Dendritic cell treated with granulocyte-macrophage colony-stimulating factor and Interleukin-4, amounts not matched to agents 40 ng/mL and 50 ng/mL, for 4 days (primary cell): ENCODE results near the gene SLC16A8.

Source experiments
- H3K27ac Mint-ChIP-seq: one replicate; pipeline ENCODE4 v1.8.0; 2022; ENCODE audit warnings: mild to moderate bottlenecking, mixed read lengths
- H3K27me3 Mint-ChIP-seq: one replicate; pipeline ENCODE4 v1.8.0; 2022; ENCODE audit warnings: mild to moderate bottlenecking, mixed read lengths
- H3K36me3 Mint-ChIP-seq: one replicate; pipeline ENCODE4 v1.8.0; 2022; ENCODE audit warnings: low read depth, mixed read lengths
- H3K4me1 Mint-ChIP-seq: one replicate; pipeline ENCODE4 v1.8.0; 2022; ENCODE audit warnings: low read depth, mixed read lengths
- H3K4me3 Mint-ChIP-seq: one replicate; pipeline ENCODE4 v1.8.0; 2022; ENCODE audit warnings: mild to moderate bottlenecking, moderate library complexity, mixed read lengths
- H3K9me3 Mint-ChIP-seq: one replicate; pipeline ENCODE4 v1.8.0; 2022; ENCODE audit warnings: mixed read lengths
- intact Hi-C: fragments of 100-400 bp; cut with micrococcal nuclease; formaldehyde crosslinking; loops from one replicate; pipeline ENCODE4 v1.15.0; 2022

The SLC16A8 gene

GRCh38 chr22:38075961-38076360, 8.0 kb downstream of the SLC16A8 start:
- no peaks in the 10 kb centered on the region for H3K4me1 Mint-ChIP-seq
- peaks cover 29% of the 10 kb centered on the region for H3K27me3 Mint-ChIP-seq
- no peaks in the 10 kb centered on the region for H3K9me3 Mint-ChIP-seq
- intact Hi-C loops: no loop called here
- no peak overlapping the region for H3K27ac Mint-ChIP-seq
- H3K36me3 Mint-ChIP-seq: peaks cover 54% of the 10 kb centered on the region
- no peak overlapping the region for H3K4me3 Mint-ChIP-seq

GRCh38 chr22:38075105-38075825, 8.7 kb downstream of the SLC16A8 start:
- H3K27me3 Mint-ChIP-seq: peaks cover 22% of the 10 kb centered on the region
- H3K4me1 Mint-ChIP-seq: no peaks in the 10 kb centered on the region
- intact Hi-C loops: no loop called here
- peaks cover 61% of the 10 kb centered on the region for H3K36me3 Mint-ChIP-seq
- no peaks in the 10 kb centered on the region for H3K9me3 Mint-ChIP-seq
- no peak overlapping the region for H3K4me3 Mint-ChIP-seq
- H3K27ac Mint-ChIP-seq: no peak overlapping the region

GRCh38 chr22:38074181-38075104, 9.5 kb downstream of the SLC16A8 start:
- intact Hi-C loops: no loop called here
- H3K36me3 Mint-ChIP-seq: peaks cover 69% of the 10 kb centered on the region
- H3K4me3 Mint-ChIP-seq: no peak overlapping the region
- H3K27me3 Mint-ChIP-seq: peaks cover 14% of the 10 kb centered on the region
- no peak overlapping the region for H3K27ac Mint-ChIP-seq
- no peaks in the 10 kb centered on the region for H3K9me3 Mint-ChIP-seq
- no peaks in the 10 kb centered on the region for H3K4me1 Mint-ChIP-seq

- Mint-ChIP-seq H3K27me3 (peaks cover 4% of the 10 kb centered on the region), H3K9me3 (no peaks in the 10 kb centered on the region), H3K4me3 (no peak overlapping the region), H3K4me1 (no peaks in the 10 kb centered on the region), H3K27ac (no peak overlapping the region), H3K36me3 (peaks cover 79% of the 10 kb centered on the region)
- intact Hi-C loops: no loop called here
Observed at GRCh38 chr22:38073150-38074130, 10.5 kb downstream of the SLC16A8 start.

GRCh38 chr22:38072322-38073149, 11.4 kb downstream of the SLC16A8 start:
- H3K9me3 Mint-ChIP-seq: no peaks in the 10 kb centered on the region

GRCh38 chr22:38071421-38072321, 12.3 kb downstream of the SLC16A8 start:
- Mint-ChIP-seq H3K36me3 (peaks cover 96% of the 10 kb centered on the region), H3K4me3 (no peak overlapping the region), H3K9me3 (no peaks in the 10 kb centered on the region), H3K27ac (no peak overlapping the region), H3K4me1 (no peaks in the 10 kb centered on the region), H3K27me3 (no peaks in the 10 kb centered on the region)
- intact Hi-C loops: no loop called here

More at GRCh38 chr22:38072322-38073149, 11.4 kb downstream of the SLC16A8 start:
- intact Hi-C loops: no loop called here
- no peaks in the 10 kb centered on the region for H3K27me3 Mint-ChIP-seq
- peaks cover 87% of the 10 kb centered on the region for H3K36me3 Mint-ChIP-seq
- H3K4me3 Mint-ChIP-seq: no peak overlapping the region
- no peak overlapping the region for H3K27ac Mint-ChIP-seq
- no peaks in the 10 kb centered on the region for H3K4me1 Mint-ChIP-seq

- no peak overlapping the region for H3K4me3 Mint-ChIP-seq
- intact Hi-C loops: no loop called here
- H3K4me1 Mint-ChIP-seq: no peaks in the 10 kb centered on the region
- peaks cover 99% of the 10 kb centered on the region for H3K36me3 Mint-ChIP-seq
- H3K27ac Mint-ChIP-seq: no peak overlapping the region
- H3K9me3 Mint-ChIP-seq: no peaks in the 10 kb centered on the region
- H3K27me3 Mint-ChIP-seq: no peaks in the 10 kb centered on the region
Observed at GRCh38 chr22:38070250-38070921, 13.6 kb downstream of the SLC16A8 start.

- Mint-ChIP-seq H3K4me1 (no peaks in the 10 kb centered on the region), H3K27ac (no peak overlapping the region), H3K36me3 (peaks cover 99% of the 10 kb centered on the region), H3K4me3 (no peak overlapping the region), H3K27me3 (no peaks in the 10 kb centered on the region), H3K9me3 (no peaks in the 10 kb centered on the region)
- intact Hi-C loops: no loop called here
Observed at GRCh38 chr22:38069372-38070249, 14.4 kb downstream of the SLC16A8 start.

- H3K9me3 Mint-ChIP-seq: no peaks in the 10 kb centered on the region
- no peak overlapping the region for H3K4me3 Mint-ChIP-seq
- H3K27me3 Mint-ChIP-seq: no peaks in the 10 kb centered on the region
- H3K4me1 Mint-ChIP-seq: no peaks in the 10 kb centered on the region
- H3K27ac Mint-ChIP-seq: no peak overlapping the region
- peaks cover 99% of the 10 kb centered on the region for H3K36me3 Mint-ChIP-seq
- intact Hi-C loops: no loop called here
Observed at GRCh38 chr22:38068641-38069371, 15.2 kb downstream of the SLC16A8 start.

- no peak overlapping the region for H3K4me3 Mint-ChIP-seq
- peaks cover 7% of the 10 kb centered on the region for H3K4me1 Mint-ChIP-seq
- intact Hi-C loops: no loop called here
- H3K27me3 Mint-ChIP-seq: no peaks in the 10 kb centered on the region
- no peaks in the 10 kb centered on the region for H3K9me3 Mint-ChIP-seq
- H3K27ac Mint-ChIP-seq: no peak overlapping the region
- H3K36me3 Mint-ChIP-seq: peaks cover 99% of the 10 kb centered on the region
Observed at GRCh38 chr22:38067761-38068360, 16.1 kb downstream of the SLC16A8 start.
